KOPT-K1 (cell line): ENCODE data around the gene LPGAT1.

Experiments
- H3K27ac ChIP-seq: fragments of 200-600 bp; sonication (generic); 2 replicates; pipeline ENCODE4 v1.5.1; 2016; ENCODE audit warnings: antibody characterized with exemption, mild to moderate bottlenecking, low read depth, low read length; ENCODE audit not compliant: poor library complexity, severe bottlenecking
- H3K36me3 ChIP-seq: fragments of 200-600 bp; sonication (generic); 2 replicates; pipeline ENCODE4 v1.5.1; 2017; ENCODE audit warnings: antibody characterized with exemption, mild to moderate bottlenecking, low read length, moderate library complexity; ENCODE audit not compliant: insufficient read depth
- H3K9me3 ChIP-seq: fragments of 200-600 bp; sonication (generic); 2 replicates; pipeline ENCODE4 v1.5.1; 2017; ENCODE audit warnings: antibody characterized with exemption, low read length, mild to moderate bottlenecking; ENCODE audit not compliant: insufficient read depth, poor library complexity, severe bottlenecking

Gene LPGAT1

GRCh38 chr1:211833174-211833820 is 2.7 kb upstream of the LPGAT1 start:
- Histone ChIP-seq H3K36me3 (no peaks in the 10 kb centered on the region), H3K9me3 (no peaks in the 10 kb centered on the region), H3K27ac (no peak overlapping the region)

GRCh38 chr1:211832661-211833060 is 2.1 kb upstream of the LPGAT1 start:
- Histone ChIP-seq H3K27ac (no peak overlapping the region), H3K9me3 (no peaks in the 10 kb centered on the region)

GRCh38 chr1:211831558-211832323 is 1.2 kb upstream of the LPGAT1 start:
- no peaks in the 10 kb centered on the region for H3K36me3 ChIP-seq
- no peak overlapping the region for H3K27ac ChIP-seq
- no peaks in the 10 kb centered on the region for H3K9me3 ChIP-seq

More at GRCh38 chr1:211832661-211833060, 2.1 kb upstream of the LPGAT1 start:
- no peaks in the 10 kb centered on the region for H3K36me3 ChIP-seq

GRCh38 chr1:211830055-211830327 is 572 bp downstream of the LPGAT1 start:
- H3K9me3 ChIP-seq, result no peaks in the 10 kb centered on the region
- H3K27ac ChIP-seq, result peak overlapping the region; percentile 62
- H3K36me3 ChIP-seq, result no peaks in the 10 kb centered on the region; the same call in 1 of the 2 replicates

GRCh38 chr1:211829343-211830054 is 1.1 kb downstream of the LPGAT1 start:
- Histone ChIP-seq H3K9me3 (no peaks in the 10 kb centered on the region), H3K36me3 (no peaks in the 10 kb centered on the region; the same call in 1 of the 2 replicates), H3K27ac (no peak overlapping the region)

- no peak overlapping the region for H3K27ac ChIP-seq
- no peaks in the 10 kb centered on the region; the same call in 1 of the 2 replicates for H3K36me3 ChIP-seq
- H3K9me3 ChIP-seq, result no peaks in the 10 kb centered on the region
These were observed 1.8 kb downstream of the LPGAT1 start for GRCh38 chr1:211828584-211829342.

- H3K27ac ChIP-seq, result no peak overlapping the region
- no peaks in the 10 kb centered on the region; the same call in 1 of the 2 replicates for H3K36me3 ChIP-seq
- no peaks in the 10 kb centered on the region for H3K9me3 ChIP-seq
These were observed 3.5 kb downstream of the LPGAT1 start for GRCh38 chr1:211827051-211827450.

- Histone ChIP-seq H3K9me3 (no peaks in the 10 kb centered on the region), H3K27ac (no peak overlapping the region), H3K36me3 (no peaks in the 10 kb centered on the region; the same call in 1 of the 2 replicates)
These were observed 4.6 kb downstream of the LPGAT1 start for GRCh38 chr1:211825980-211826379.

- no peaks in the 10 kb centered on the region; the same call in 1 of the 2 replicates for H3K36me3 ChIP-seq
These were observed 7.7 kb downstream of the LPGAT1 start for GRCh38 chr1:211822677-211823407.

GRCh38 chr1:211816586-211816985 is 14.0 kb downstream of the LPGAT1 start:
- Histone ChIP-seq H3K27ac (no peak overlapping the region), H3K36me3 (no peaks in the 10 kb centered on the region), H3K9me3 (no peaks in the 10 kb centered on the region)

More at GRCh38 chr1:211822677-211823407, 7.7 kb downstream of the LPGAT1 start:
- Histone ChIP-seq H3K9me3 (no peaks in the 10 kb centered on the region), H3K27ac (no peak overlapping the region)

GRCh38 chr1:211814313-211814712 is 16.2 kb downstream of the LPGAT1 start:
- Histone ChIP-seq H3K27ac (no peak overlapping the region), H3K9me3 (peaks cover 5% of the 10 kb centered on the region), H3K36me3 (no peaks in the 10 kb centered on the region)

- no peak overlapping the region for H3K27ac ChIP-seq
- H3K9me3 ChIP-seq, result peaks cover 13% of the 10 kb centered on the region
- no peaks in the 10 kb centered on the region for H3K36me3 ChIP-seq
These were observed 17.0 kb downstream of the LPGAT1 start for GRCh38 chr1:211813590-211813989.

- H3K9me3 ChIP-seq, result peaks cover 16% of the 10 kb centered on the region
- H3K36me3 ChIP-seq, result no peaks in the 10 kb centered on the region
- no peak overlapping the region for H3K27ac ChIP-seq
These were observed 18.0 kb downstream of the LPGAT1 start for GRCh38 chr1:211812584-211812983.

- Histone ChIP-seq H3K36me3 (no peaks in the 10 kb centered on the region), H3K9me3 (peaks cover 16% of the 10 kb centered on the region), H3K27ac (no peak overlapping the region)
These were observed 18.7 kb downstream of the LPGAT1 start for GRCh38 chr1:211811848-211812247.
